Posterior vena cava (tissue), 2 donors: ENCODE data around the gene TTLL8. TPM values are rescaled to one million over a fixed set of nuclear protein-coding genes. Genes with fewer than 3 reads are reported as not detected.
A peak's percentile ranks its signal among the peaks of the same experiment; 100 is the strongest.

Experiments used
- DNase-seq: peaks from one replicate; pipeline ENCODE4 v3.0.0-alpha.2; 2020; ENCODE audit warnings: low spot score
- intact Hi-C, 2 donors: fragments of 100-400 bp; cut with DNase I; formaldehyde crosslinking; loops; one replicate each; pipeline versions ENCODE4 v1.14.1 to v1.14.2; 2022 to 2023
- total RNA-seq, 2 donors: library from RNA; stranded (reverse); fragmentation: NEBNext Ultra II Directional; extraction: Animal tissue kit (Norgen Biotek cat#: 25700); gene quantifications; one replicate each; pipeline ENCODE4 v1.2.1, GENCODE V29; 2021
- donor health status: DM: yes; HTN: yes; CAD: no.
- donor health status: DM: yes; HTN: yes; CAD: no.

Gene TTLL8
- total RNA-seq, 2 donors from 2014 or later, result not detected

- DNase-seq, result peak; percentile 37
- intact Hi-C loops, result loop anchor here in 1 of 2 donors (5.0 kb wide), 1 partner anchor 35 kb away; no protein-coding TSS in a partner anchor
Observed at GRCh38 chr22:49977578-49977977, 80.5 kb downstream of the TTLL8 start.

- intact Hi-C loops, result loop anchor here in 1 of 2 donors (5.0 kb wide), 1 partner anchor 34 kb away; no protein-coding TSS in a partner anchor
- peak; percentile 16 for DNase-seq
Observed at GRCh38 chr22:49976439-49977175, 81.5 kb downstream of the TTLL8 start.

- DNase-seq, result peak; percentile 76
- intact Hi-C loops, result loop anchor here in 1 of 2 donors (5.0 kb wide), 1 partner anchor 33 kb away; no protein-coding TSS in a partner anchor
Observed at GRCh38 chr22:49975543-49976389, 82.3 kb downstream of the TTLL8 start.

GRCh38 chr22:49973018-49973961 is 84.8 kb downstream of the TTLL8 start:
- intact Hi-C loops, result no loop called here
- no peak for DNase-seq

GRCh38 chr22:49972163-49973017 is 85.7 kb downstream of the TTLL8 start:
- DNase-seq, result peak; percentile 80
- intact Hi-C loops, result no loop called here

GRCh38 chr22:49971232-49972162 is 86.6 kb downstream of the TTLL8 start:
- intact Hi-C loops, result no loop called here
- peak; percentile 95 for DNase-seq

- intact Hi-C loops, result no loop called here
- DNase-seq, result peak; percentile 98
Observed at GRCh38 chr22:49970528-49971231, 87.4 kb downstream of the TTLL8 start.

- DNase-seq, result peak; percentile 69
- intact Hi-C loops, result loop anchor here (5.0 kb wide), 1 partner anchor 38 kb away; no protein-coding TSS in a partner anchor
Observed at GRCh38 chr22:49969751-49970527, 88.2 kb downstream of the TTLL8 start.

- peak; percentile 79 for DNase-seq
- intact Hi-C loops, result loop anchor here (5.0 kb wide), 1 partner anchor 37 kb away; no protein-coding TSS in a partner anchor
Observed at GRCh38 chr22:49968831-49969661, 89.1 kb downstream of the TTLL8 start.

Other genes starting within 250 kb of the TTLL8 start
- 10 to 100 TPM; 20.8 to 21.7 TPM for gene BRD1, start 230.4 kb downstream of the TTLL8 start, total RNA-seq
- 1 to 10 TPM; 7.3 to 8.5 TPM for gene ZBED4, start 204.5 kb downstream of the TTLL8 start, total RNA-seq
- 10 to 100 TPM in 1 of 2 donors, 1 to 10 TPM in 1; 8.9 to 11.7 TPM for gene ALG12, start 139.9 kb downstream of the TTLL8 start, total RNA-seq
- 10 to 100 TPM; 27.5 to 45.4 TPM for gene CRELD2, start 139.7 kb downstream of the TTLL8 start, total RNA-seq
- 10 to 100 TPM; 29.9 to 37.2 TPM for gene PIM3, start 97.5 kb downstream of the TTLL8 start, total RNA-seq
- not detected for gene IL17REL, start 45.5 kb downstream of the TTLL8 start, total RNA-seq
- gene MLC1, start 27.1 kb upstream of the TTLL8 start, total RNA-seq, result under 1 TPM; 0.19 to 0.28 TPM
- gene MOV10L1, start 31.7 kb upstream of the TTLL8 start, total RNA-seq, result under 1 TPM; 0.43 to 0.56 TPM
- gene PANX2, start 112.4 kb upstream of the TTLL8 start, total RNA-seq, result under 1 TPM; 0.19 to 0.23 TPM
- gene TRABD, start 127.6 kb upstream of the TTLL8 start, total RNA-seq, result 10 to 100 TPM; 18.3 to 20.5 TPM
- gene SELENOO, start 142.7 kb upstream of the TTLL8 start, total RNA-seq, result 10 to 100 TPM; 10.8 to 11.9 TPM
- 10 to 100 TPM; 20.6 to 23.4 TPM for gene TUBGCP6, start 186.7 kb upstream of the TTLL8 start, total RNA-seq
- 10 to 100 TPM; 14.1 to 23.6 TPM for gene HDAC10, start 193.0 kb upstream of the TTLL8 start, total RNA-seq
- gene MAPK12, start 203.4 kb upstream of the TTLL8 start, total RNA-seq, result 10 to 100 TPM; 10.4 to 13.2 TPM
- gene MAPK11, start 212.1 kb upstream of the TTLL8 start, total RNA-seq, result 10 to 100 TPM; 11.5 to 11.6 TPM
- gene PLXNB2, start 249.3 kb upstream of the TTLL8 start, total RNA-seq, result 100 to 1,000 TPM; 108 to 125 TPM